Gastroesophageal sphincter (tissue), 3 donors: Measurements from ENCODE around the gene RASGRP1.

Source experiments
- POLR2A ChIP-seq, 2 donors: fragments of 450-650 bp; IDR thresholded peaks; one replicate each; pipeline ENCODE4 v1.6.1; 2017; ENCODE audit warnings: antibody characterized with exemption in 2 of 2, mild to moderate bottlenecking in 2 of 2, moderate library complexity in 1 of 2
- TF ChIP-seq, protein P1 (sequence below), 4 experiments: fragments of 200-600 bp in 2 of 4; fragments of 450-650 bp in 2 of 4; sonication (generic) in 1 of 4; IDR thresholded peaks; one replicate each; pipeline ENCODE4 v1.5.1; 2017 to 2019; ENCODE audit warnings: antibody characterized with exemption in 4 of 4, mild to moderate bottlenecking in 2 of 4, moderate library complexity in 2 of 4

DNA sequence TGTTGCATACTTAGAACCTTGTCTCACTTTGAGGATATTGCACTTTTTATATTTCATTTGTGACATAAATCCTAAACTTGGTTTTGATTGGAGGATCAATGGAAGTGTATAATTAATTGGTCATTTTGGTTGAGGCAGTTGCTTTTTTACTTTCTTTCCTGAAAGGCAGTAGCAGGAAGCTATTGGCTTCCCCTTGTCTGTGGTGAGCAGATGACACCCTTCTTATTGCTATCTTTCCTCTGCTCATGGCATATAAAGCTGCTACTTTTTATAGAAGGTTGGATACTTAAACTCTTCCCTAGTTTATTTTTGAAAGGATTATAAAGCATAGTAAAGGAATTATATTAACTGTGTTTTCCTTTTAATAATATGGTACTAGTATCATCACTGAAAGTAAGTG, 82.0 kb downstream of the RASGRP1 start:
- TF ChIP-seq, protein P1, sequence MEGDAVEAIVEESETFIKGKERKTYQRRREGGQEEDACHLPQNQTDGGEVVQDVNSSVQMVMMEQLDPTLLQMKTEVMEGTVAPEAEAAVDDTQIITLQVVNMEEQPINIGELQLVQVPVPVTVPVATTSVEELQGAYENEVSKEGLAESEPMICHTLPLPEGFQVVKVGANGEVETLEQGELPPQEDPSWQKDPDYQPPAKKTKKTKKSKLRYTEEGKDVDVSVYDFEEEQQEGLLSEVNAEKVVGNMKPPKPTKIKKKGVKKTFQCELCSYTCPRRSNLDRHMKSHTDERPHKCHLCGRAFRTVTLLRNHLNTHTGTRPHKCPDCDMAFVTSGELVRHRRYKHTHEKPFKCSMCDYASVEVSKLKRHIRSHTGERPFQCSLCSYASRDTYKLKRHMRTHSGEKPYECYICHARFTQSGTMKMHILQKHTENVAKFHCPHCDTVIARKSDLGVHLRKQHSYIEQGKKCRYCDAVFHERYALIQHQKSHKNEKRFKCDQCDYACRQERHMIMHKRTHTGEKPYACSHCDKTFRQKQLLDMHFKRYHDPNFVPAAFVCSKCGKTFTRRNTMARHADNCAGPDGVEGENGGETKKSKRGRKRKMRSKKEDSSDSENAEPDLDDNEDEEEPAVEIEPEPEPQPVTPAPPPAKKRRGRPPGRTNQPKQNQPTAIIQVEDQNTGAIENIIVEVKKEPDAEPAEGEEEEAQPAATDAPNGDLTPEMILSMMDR (IDR thresholded peaks at IDR 0.05), result no peak
- TF ChIP-seq POLR2A (IDR thresholded peaks at IDR 0.05), result no peak
